ENCODE measurements around the gene MEIS2.

GRCh38 chr15:37102305-37103162 lies 2.2 kb upstream of the MEIS2 start:
- TF ChIP-seq CTCF (IDR thresholded peaks at IDR 0.05) (no peak), POLR2A (IDR thresholded peaks at IDR 0.05) (no peak)

Data from stomach (tissue), 4 donors.